GM18867 (cell line): ENCODE data around the gene INKA1.

Source experiments
- ATAC-seq: cut with Tn5 transposase; IDR thresholded peaks from one replicate; pipeline ENCODE4 v1.9.1; 2021; ENCODE audit warnings: mild to moderate bottlenecking, moderate library complexity; ENCODE audit not compliant: unreplicated experiment

Gene INKA1

DNA sequence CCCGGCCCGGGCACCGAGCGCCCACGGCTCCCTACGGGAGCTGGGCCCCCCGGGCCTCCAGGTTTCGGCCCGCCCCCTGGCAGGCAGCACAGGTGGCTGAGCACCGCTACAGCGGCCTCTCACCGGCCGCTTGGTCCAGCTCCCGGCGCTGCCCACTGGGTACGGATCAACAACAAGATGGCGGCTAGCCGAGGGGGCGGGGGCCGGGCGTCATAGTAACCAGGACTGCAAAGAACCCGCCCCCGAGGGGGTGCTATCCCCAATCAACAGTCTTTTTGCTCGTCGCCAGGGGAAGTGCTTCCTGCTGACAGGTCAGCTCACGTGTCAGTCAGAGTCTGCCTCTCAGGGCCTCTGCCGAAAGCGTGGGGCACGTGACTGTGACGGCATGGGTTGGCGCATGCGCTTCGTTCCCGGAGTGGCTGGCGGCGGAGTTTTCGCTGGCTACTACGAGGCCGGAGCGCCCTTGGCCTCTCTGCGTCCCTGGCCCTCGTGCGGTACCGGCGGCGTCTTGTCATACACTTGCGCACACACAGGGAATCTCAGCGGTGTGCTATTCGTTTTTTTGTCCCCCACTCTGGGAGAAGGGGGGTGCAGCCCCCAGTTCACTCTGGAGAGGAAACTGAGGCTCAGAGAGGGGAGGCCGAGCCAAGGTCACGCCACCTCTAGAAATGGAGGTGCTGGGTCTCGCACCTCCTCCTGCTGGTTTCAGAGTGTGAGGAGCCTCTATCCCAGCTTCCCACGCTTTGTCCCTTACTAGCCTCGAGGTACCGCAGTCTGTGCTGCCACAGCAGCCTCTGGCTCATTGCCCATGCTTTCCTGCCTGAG lies 16.5 kb upstream of the INKA1 start, which contains the start of gene IP6K1:
Gene IP6K1, minus strand, starts transcription at position 186 of the 825 bp plus-strand sequence. CDS start 38,502 bp downstream, outside the sequence.
- peak; percentile 98 for ATAC-seq

DNA sequence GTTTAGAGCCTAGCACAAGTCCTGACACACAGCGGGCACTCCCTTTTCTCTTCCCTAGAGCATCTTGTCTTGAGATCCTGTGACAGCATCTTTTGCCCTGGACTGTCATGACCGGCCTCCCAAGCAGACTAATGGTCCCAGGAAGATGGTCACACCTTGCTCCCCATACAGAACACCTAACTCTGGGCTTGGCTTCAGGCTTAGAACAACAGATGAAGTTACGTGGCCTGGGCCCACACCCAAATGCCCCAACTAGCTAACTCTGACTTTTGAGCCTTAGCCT lies 15.9 kb upstream of the INKA1 start:
- no peak for ATAC-seq

DNA sequence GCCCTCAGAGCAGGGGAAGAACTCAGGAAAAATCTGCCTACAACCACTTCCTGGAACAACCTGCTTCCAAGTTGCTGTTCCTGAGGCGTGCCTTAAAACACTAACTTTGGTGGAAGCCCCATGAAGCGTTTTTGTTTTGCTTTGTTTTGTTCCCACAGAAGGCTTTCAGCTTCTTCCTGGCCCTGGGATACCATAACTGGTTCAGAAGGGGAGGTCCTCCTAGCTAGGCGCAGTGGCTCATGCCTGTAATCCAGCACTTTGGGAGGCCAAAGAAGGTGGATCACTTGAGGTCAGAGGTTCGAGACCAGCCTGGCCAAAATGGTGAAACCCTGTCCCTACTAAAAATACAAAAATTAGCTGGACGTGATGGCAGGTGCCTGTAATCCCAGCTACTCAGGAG lies 15.5 kb upstream of the INKA1 start:
- ATAC-seq = no peak

DNA sequence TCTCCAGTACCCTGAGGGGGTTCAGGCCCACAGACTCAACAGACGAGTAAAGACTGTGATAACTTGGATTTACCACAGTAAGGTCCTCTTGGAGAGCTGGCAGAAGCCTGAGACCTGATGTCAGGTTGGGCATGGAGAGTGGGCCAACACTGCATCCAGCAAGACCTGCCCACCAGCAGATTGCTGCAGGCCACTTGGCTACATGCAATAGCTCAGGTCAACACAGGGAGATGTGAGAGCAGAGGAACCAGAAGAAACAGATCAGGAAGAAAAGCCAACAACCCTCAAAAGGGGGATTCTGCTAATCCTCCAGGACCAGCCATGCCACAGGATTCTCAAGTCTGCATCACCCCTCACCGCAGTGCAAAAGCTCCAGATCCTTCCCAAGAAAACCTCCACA lies 15.0 kb upstream of the INKA1 start:
- ATAC-seq = no peak

DNA sequence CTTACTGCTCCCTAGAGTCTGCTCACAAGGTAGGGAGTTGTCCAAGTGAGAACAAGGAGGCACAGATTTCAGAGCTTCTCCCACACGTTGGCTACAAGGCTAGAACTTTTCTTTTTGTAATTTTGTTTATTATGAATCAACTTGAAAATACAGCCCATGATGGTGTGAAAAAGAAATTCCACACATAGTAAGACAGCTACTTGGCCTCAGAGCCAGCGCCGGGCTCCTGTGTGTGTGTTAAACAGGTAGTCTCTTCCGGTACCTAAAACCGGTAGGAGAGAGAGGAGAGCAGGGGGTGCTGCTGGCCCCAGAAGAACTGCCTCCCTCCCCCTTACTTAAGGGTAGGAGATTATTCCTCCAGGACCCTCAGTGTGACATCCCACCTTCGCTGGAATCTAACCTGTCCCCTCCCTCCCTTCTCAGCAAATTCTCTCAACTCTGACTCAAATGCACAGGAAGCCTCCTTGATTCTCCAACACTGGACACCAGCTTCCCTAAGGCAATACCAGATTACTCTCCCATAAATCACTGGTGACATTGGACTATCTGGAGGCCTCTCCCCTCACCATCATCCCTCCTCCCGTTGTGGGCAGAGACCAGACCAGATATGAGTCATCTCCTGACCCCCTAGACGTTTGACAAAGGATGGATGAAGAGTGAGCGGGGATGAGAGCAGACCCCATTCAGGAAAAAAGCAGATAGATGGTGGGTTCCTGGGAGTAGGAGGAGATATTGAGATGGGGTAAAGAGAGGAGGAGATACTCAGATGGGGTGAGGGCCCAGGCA lies 12.2 kb upstream of the INKA1 start:
- ATAC-seq = no peak

DNA sequence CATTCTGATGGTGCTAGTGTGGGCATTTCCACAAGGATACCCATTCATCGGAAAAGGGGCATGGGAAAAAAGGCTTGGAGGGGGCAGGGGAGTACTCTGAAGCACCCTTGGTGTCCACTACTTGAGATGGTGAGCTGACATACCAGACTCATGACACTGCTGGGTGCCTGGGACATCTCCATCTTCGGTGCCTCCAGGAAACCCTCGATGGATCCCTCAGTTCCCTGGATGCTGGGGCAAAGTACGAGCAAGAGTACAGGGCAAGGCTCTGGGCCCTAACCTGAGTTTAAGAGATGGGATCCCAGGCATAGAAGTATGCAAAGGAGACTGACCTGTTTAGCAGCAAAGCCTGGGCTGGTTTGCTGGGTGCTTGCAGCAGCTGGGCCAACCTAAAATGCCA lies 11.5 kb upstream of the INKA1 start:
- no peak for ATAC-seq

DNA sequence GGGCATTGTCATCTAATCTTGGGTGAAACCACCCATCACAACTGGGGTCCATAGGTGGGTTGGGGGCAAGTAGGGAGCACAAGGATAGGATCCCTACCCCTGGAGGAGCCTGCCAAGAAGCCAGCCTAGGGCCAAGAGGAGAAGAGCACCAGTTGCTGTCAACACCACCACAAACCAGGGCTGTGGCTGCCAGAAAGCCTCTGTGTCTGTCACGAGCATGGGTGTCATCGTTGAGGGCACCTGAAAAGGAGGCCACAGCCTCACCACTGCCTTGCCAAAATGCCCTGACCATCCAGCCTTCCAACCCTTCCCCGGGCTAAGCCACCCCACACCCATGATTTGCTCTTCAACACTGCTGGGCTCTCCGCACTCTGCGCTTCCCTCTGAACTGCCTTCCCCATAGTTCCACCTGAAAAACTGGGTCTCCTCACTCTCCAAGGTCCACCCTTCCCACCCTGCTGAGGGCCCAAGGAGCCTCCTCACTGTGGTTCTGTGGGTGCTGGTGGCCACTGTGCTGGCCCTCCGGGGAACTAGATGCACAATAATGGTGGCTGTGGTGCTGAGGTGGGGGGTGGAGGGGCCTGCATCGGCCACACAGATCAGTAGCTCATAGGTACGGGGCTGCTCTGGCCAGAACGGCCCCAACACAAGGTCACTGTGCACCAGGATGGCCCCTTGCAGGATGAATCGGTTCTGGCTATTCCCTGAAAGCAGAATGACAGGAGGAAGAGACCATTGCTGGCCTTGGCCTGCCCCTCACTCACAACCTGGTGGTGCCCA lies 10.5 kb upstream of the INKA1 start:
- ATAC-seq = no peak

DNA sequence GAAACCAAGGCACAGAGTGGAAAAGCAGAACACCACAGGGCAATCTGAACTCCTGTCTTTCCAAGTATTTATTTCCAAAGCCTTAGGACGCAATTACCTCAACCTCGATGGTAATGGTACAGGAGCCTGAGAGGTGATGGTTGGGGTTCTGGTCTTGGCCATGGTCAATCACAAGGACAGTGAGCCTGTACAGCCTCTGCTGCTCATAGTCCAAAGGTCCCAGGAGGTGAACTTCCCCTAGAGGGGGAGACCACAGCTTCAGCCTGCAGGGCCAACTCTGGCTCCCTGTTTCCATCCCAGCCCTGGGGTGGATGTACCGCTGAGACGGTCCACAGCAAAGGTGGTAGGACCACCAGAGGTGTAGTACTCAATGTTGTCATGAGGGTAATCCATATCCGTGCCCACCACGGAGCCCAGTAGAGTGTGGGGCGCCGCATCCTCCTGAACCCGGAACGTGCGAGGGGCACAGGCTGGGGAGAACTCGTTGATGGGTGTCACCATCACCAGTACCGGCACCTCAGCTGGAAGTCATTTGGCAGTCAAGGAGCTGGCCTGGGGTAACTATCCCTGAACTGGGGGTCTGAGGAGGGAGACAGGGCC lies 9.5 kb upstream of the INKA1 start:
- no peak for ATAC-seq

DNA sequence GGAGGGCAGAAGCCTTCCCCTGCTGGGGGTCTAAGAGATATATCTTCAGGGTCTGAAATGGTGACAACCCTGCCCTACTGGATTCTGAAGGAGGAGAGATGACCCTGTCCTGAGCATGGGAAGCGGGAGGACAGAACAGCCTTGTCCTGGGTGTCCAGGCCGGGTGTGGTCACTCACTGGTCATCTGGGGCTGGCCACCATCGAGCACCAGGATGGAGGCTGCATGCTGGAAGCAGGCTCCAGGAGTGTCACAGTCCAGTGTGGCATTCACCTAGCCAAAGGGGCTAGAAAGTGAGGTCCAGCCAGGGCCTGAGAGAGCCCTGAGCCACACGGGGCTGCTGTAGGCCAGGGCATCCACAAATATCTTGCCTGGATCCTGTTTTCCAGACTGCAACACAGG lies 8.6 kb upstream of the INKA1 start:
- ATAC-seq = no peak

DNA sequence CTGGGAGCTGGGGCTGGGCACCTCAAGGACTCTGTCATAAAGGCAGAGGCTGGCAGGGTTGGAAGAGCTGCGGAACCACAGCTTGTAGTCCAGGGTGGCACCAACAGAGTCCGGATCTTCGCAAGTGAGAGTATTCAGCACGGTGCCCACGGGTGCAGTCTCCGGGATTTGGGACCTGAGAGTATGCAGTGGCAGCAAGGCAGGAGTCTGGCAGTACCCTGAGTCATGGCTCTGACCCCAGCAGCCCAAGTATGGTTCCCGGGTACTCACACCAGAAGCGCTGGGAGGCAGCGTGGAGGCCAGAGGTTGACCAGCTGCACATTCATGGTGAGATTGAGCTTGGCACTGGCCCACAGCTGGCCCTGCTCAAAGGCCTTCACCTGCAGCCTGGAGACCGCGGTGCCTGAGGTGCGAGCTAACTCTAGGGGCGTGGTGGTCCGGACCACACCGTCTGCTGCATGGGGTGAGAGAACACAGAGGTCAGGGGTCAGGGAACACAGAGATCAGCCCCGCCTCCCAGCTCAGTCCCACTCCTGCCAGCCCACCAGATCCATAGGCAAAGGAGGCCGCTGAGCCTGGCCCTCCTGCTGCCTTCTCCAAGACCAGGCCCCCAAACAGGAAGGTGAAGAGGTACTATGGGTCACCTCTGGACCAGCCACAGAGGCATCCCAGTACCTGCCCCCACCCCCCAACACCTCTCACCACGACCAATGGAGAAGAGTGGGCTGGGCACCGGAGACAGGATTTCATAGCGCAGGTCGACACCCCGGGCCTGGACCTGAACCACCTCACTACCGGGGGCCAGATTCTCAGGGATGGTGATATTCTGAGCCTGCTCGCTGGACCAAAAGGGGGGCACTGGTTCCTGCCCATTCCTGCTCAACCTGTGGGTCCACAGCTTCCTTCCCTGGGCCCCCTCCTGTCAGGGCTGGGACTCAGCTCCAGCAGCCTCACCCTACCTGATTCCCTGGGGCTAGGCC lies 7.8 kb upstream of the INKA1 start:
- no peak for ATAC-seq

DNA sequence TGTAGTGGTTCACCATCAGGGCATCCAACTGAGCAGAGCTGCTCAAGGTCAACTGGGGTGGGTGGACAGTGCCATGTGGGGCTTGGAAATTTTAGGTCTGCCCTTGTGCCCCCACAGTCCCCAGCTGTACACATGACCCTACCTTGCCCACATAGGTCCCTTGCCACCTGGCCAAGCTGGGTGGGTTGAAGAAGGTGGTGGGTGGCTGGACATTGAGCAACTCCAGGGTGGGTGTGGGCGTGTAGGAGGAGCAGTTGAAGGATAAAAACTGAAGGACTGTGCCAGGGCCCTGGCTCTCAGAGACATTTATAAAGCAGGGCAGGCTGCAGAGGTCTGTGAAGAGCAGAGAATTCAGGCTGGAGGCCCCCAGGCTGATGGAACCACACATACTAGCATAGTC lies 4.0 kb upstream of the INKA1 start:
- ATAC-seq = no peak

DNA sequence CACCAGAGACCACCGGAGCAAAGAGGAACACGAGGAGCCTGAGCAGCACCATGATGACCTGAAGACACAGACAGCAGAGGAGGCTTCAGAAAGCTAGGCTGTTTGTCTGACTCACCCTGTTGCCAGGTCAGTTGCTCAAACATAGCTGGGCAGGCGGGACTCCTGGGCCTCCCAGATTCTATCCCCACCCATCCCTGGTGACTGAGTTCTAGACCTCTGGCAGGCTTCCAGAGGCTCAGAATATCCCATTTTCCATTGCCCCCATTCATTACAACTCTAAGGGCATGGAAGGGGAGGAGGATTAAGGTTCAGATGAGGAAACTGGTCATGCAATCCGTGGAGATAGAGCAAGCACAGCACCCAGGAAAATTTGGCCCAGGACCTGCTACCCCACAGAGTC lies 3.3 kb upstream of the INKA1 start, which contains the start of gene CDHR4:
Gene CDHR4, minus strand, starts transcription at position 113 of the 400 bp plus-strand sequence. Its CDS starts 61 bp downstream, at position 52.
- no peak for ATAC-seq

DNA sequence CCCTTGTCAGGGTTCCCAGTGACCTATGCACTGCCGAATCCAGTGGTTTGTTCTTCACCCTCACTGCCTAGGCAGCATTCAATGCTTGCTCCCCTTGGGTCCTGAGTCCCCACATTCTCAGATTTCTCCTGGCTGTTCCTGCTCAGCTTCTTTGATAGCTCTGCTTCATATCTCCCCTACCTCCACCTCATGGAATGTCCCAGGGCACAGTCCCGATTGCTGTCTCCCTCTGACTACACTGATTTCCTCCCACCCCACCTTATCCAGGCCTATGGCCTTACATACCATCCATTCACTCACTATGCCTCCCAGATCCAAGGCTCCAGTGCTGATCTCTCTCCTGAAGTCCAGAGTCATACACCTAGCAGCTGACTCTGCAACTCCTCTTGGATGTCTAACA lies 1.9 kb upstream of the INKA1 start:
- ATAC-seq = no peak

DNA sequence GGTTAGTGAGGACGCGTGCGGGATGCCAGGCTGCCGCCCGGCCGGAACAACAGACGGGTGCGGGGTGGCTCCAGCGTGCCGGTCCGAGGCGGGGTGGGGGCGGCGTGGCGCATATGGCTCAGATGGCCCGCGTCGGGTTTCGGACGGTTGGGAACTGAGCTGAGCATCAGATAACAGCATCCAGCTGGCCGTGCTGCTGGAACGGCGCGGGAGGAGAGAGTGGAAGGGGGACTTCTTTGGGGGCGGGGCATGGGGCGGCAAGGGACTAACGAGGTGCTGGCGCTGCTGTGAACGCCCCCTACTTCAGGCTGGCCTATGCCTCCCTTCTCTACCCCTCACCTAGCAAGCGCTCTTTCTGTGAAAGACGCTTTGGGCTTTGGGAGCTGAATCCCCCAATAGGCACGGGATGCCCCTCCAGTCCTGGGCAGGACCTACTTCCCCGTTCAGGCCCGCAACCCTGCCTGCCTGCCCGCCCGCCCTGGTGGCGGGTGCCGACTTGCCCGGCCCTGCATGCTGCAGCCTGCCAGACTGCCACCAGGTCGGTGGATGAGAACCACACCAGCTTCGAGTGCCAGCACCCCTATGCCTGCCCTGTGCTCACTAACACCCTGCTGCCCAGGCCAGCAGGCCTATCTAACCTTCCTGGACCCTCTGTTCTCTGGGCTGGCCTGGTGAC lies 542 bp downstream of the INKA1 start:
- peak; percentile 19 for ATAC-seq

DNA sequence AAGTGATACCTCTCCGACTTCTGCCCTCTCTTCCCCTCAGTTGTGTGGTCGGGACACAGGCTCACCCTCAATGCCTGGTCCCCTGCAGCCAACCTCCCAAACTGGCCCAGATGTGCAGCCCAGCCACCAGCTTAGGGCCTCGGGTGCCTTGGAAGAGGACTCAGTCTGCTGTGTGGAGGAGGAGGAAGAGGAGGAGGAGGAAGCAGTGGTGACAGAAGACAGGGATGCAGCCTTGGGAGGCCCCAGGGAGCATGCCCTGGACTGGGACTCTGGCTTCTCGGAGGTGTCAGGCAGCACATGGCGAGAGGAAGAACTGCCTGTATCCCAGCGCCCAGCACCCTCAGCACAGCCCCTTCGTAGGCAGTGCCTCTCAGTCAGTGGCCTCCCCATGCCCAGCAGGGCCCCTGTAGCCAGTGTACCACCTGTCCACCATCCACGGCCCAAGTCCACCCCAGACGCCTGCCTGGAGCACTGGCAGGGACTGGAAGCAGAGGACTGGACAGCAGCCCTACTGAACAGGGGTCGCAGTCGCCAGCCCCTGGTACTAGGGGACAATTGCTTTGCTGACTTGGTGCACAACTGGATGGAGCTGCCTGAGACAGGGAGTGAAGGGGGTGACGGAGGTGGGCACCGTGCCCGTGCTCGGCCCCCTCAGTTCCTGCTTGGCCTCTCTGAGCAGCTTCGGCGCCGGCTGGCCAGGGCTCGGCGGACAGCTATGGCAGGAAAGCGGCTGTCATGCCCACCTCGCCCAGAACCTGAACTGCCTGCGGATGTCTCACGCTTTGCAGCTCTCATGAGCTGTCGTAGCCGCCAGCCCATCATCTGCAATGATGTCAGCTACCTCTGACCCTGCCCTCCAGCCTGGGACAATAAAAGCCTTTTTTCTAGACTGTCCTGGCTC lies 1.3 kb downstream of the INKA1 start:
- ATAC-seq = no peak

DNA sequence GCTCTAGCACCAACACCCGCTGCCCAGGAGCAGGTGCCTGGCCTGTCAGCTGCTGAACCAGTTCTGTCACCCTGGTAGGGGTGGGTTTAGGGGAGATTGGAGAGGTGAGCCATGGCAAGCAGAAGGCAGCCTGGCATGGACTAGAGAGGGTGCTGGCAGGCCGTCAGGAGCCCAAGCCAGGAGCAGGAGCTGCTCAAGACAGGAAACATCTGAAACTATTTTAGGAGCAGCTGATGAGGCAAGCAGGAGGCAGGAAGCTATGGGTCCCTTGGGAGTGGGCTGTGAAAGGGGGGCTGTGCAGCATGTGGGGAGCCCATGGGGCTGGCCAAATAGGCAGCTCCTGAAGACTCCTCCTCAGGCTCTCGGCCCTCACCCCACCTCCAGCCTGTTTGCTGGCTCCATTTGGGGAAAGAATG lies 2.3 kb downstream of the INKA1 start:
- no peak for ATAC-seq

DNA sequence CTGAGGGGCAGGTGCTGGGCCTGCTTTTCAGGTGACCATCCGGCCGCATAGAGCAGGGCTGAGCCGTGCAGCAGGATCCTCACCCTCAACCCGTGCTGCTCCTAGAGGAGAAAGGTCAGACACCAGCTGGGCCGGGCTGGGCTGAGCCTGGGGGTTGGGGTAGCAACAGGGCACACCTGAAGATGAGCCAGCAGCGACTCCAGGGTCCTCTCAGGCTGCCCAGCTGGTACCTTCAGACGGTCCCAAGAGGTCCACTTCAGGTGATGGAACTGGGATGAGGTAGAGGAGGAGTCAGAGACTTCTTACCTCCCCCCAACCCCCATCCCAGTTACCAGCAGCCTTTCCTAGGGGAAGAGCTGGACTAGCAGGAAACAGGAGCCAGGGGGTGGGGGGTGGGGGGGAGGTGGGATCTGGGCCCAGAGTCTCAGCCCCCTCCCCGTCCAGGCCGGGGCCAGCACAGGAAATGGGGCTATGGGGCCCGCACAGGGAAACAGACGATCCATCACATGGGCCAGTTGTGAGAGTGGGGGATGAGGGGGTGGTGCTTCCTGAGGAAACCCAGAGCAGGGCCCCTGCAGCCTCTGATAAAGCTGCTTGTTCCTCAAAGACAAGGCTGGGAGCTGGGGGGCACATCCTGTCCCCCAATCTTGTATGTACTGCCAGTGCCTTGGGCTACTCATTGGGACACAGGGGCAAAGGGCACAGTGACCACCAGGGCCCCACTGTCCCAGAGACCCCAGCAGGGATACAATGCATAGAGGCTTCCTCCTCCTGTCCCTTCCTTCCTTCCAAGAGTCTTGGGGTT lies 3.0 kb downstream of the INKA1 start:
- no peak for ATAC-seq

DNA sequence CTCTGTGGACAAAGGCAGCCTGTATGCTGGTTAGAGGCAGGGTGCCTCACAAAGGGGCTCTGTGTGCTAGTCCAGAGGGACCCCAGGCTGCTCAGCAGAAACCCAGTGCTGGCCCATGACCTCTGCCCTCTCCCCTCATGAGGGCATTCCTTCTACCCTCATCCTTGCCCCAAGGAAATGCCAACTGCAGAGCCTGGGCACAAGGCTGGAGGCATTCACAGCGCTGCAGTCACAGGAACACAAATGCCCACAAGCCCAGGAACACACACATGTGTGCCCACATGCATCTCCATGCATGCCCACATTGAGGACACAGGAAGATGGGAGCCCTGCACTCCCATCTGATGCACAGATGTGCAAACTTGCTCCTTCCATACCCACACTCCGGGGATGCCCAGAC lies 3.8 kb downstream of the INKA1 start:
- no peak for ATAC-seq
